ENCODE results near the gene KCNK3.

The KCNK3 gene

DNA sequence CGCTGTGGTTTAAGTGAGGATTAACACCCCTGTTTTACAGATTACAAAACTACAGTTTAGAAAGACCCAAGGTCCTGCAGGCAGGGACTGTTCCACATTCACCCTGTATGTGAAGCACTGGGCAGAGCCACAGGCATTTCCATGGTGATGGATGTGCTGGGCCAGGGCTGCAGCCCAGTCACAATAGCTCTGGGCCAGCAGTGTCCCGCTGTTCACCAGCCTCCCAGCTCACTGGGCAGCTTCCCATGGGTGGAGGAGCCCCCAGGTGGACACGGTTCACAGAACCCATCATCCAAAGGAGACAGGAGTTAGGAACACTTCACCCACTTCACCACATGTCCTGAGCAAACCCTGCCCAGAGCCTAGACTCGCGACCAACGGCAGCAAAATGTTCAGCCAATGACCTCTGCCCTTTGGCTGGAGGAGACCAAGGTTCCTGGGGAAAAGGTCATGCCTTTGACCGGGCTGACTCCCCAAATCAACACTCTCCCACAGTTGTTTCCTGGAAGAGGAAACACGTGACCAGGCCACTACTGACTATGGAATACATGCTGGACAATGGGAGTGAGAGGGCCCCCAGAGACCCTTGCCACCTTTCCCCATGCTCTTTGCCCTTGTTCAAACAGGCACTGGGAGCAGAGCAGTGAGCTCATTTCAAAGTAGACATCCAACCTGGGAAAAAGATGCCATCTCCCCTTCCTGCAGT is 43.5 kb downstream of the KCNK3 start:
- DNase-seq (ENCODE audit: extremely low read depth, low read depth) = no peak
- TF ChIP-seq, protein P1, sequence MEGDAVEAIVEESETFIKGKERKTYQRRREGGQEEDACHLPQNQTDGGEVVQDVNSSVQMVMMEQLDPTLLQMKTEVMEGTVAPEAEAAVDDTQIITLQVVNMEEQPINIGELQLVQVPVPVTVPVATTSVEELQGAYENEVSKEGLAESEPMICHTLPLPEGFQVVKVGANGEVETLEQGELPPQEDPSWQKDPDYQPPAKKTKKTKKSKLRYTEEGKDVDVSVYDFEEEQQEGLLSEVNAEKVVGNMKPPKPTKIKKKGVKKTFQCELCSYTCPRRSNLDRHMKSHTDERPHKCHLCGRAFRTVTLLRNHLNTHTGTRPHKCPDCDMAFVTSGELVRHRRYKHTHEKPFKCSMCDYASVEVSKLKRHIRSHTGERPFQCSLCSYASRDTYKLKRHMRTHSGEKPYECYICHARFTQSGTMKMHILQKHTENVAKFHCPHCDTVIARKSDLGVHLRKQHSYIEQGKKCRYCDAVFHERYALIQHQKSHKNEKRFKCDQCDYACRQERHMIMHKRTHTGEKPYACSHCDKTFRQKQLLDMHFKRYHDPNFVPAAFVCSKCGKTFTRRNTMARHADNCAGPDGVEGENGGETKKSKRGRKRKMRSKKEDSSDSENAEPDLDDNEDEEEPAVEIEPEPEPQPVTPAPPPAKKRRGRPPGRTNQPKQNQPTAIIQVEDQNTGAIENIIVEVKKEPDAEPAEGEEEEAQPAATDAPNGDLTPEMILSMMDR (IDR thresholded peaks at IDR 0.05; ENCODE audit: low read depth, low read length, missing control alignments) = no peak

DNA sequence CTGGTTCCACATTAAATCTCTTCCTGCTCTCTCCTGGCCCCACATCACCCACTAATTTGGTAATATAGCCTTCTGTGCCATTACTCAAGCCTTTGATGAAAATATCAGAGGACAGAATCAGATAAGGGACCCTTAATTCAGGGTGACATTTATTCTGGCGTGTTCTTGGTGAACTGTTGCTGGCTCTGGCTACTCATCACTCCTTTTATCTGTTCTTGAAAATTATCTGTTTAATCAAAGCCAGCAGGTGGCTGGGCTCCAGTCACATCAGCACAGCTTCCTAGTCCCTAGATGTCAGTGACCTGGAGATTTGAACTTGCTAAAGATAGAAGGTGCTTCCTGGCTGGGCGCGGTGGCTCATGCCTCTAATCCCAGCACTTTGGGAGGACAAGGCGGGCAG is 44.7 kb downstream of the KCNK3 start:
- DNase-seq (ENCODE audit: extremely low read depth, low read depth) = no peak
- no peak overlapping the region for H3K4me3 ChIP-seq (replicated peaks; ENCODE audit: low read depth, low read length)
- TF ChIP-seq, protein P1 (IDR thresholded peaks at IDR 0.05; ENCODE audit: low read depth, low read length, missing control alignments) = no peak

More for the DNA sequence above, 43.5 kb downstream of the KCNK3 start:
- H3K4me3 ChIP-seq (replicated peaks; ENCODE audit: low read depth, low read length) = no peak overlapping the region

DNA sequence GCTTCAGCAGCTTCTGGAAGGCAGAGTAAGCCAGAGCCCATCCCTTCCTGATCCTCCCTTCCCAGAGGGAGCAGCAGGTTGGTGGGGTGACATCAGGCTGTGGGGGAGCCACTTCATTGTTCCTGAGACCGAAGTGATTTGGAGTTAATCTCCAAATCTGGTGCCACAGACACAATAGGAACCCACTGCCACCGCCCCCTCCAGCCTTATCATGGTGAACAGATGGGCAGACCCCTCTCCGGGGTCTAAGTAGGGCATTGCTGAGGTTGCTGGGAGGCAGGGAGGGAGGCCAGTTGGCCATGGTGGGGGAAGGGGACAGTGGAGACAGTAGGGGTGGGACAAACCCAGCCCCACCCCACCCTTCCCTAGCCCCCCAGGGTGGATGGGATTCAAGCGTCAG is 46.0 kb downstream of the KCNK3 start:
- TF ChIP-seq, protein P1 (IDR thresholded peaks at IDR 0.05; ENCODE audit: low read depth, low read length, missing control alignments) = no peak
- DNase-seq (ENCODE audit: extremely low read depth, low read depth) = no peak
- H3K4me3 ChIP-seq (replicated peaks; ENCODE audit: low read depth, low read length) = no peak overlapping the region

DNA sequence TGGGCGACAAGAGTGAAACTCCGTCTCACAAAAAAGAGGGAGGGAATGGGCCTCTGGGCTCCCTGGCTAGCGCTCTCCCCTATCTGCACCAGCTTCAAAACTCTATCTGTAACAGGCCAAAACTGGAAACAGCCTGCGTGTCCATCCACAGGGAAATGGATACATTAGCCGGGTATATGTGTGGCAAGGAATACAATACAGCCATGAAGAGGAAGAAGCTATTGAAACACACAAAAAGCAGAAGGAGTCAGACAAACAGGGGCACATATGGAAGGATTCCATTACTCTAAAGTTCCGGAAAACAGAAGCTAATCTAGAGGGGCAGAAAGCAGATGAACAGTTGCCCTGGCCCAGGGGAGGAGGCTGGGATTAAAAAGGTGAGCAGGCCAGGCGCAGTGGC is 47.0 kb downstream of the KCNK3 start:
- no peak overlapping the region for H3K4me3 ChIP-seq (replicated peaks; ENCODE audit: low read depth, low read length)
- TF ChIP-seq, protein P1 (IDR thresholded peaks at IDR 0.05; ENCODE audit: low read depth, low read length, missing control alignments) = no peak
- DNase-seq (ENCODE audit: extremely low read depth, low read depth) = no peak

GRCh38 chr2:26740346-26740745 is 47.8 kb downstream of the KCNK3 start:
- DNase-seq (ENCODE audit: extremely low read depth, low read depth) = no peak
- TF ChIP-seq, protein P1 (IDR thresholded peaks at IDR 0.05; ENCODE audit: low read depth, low read length, missing control alignments) = no peak
- no peak overlapping the region for H3K4me3 ChIP-seq (replicated peaks; ENCODE audit: low read depth, low read length)

GRCh38 chr2:26740890-26741302 is 48.4 kb downstream of the KCNK3 start:
- TF ChIP-seq, protein P1 (IDR thresholded peaks at IDR 0.05; ENCODE audit: low read depth, low read length, missing control alignments) = no peak
- no peak overlapping the region for H3K4me3 ChIP-seq (replicated peaks; ENCODE audit: low read depth, low read length)
- DNase-seq (ENCODE audit: extremely low read depth, low read depth) = no peak
